Gastroesophageal sphincter (tissue), 3 donors: ENCODE results near the gene MYBBP1A.

Experiments used
- EP300 ChIP-seq: sonication (generic); formaldehyde crosslinking; IDR thresholded peaks from one replicate; pipeline ENCODE4 v1.6.1; 2017; ENCODE audit warnings: antibody characterized with exemption, mild to moderate bottlenecking
- POLR2AphosphoS5 ChIP-seq: sonication (generic); formaldehyde crosslinking; IDR thresholded peaks from one replicate; pipeline ENCODE4 v1.6.1; 2017; ENCODE audit warnings: antibody characterized with exemption
- TF ChIP-seq, protein P1 (sequence below), 4 experiments: fragments of 200-600 bp in 2 of 4; fragments of 450-650 bp in 2 of 4; sonication (generic) in 1 of 4; IDR thresholded peaks; one replicate each; pipeline ENCODE4 v1.5.1; 2017 to 2019; ENCODE audit warnings: antibody characterized with exemption in 4 of 4, mild to moderate bottlenecking in 2 of 4, moderate library complexity in 2 of 4

GRCh38 chr17:4560421-4560820, 5.2 kb upstream of the MYBBP1A start, which contains the start of gene GGT6:
- TF ChIP-seq, protein P1, sequence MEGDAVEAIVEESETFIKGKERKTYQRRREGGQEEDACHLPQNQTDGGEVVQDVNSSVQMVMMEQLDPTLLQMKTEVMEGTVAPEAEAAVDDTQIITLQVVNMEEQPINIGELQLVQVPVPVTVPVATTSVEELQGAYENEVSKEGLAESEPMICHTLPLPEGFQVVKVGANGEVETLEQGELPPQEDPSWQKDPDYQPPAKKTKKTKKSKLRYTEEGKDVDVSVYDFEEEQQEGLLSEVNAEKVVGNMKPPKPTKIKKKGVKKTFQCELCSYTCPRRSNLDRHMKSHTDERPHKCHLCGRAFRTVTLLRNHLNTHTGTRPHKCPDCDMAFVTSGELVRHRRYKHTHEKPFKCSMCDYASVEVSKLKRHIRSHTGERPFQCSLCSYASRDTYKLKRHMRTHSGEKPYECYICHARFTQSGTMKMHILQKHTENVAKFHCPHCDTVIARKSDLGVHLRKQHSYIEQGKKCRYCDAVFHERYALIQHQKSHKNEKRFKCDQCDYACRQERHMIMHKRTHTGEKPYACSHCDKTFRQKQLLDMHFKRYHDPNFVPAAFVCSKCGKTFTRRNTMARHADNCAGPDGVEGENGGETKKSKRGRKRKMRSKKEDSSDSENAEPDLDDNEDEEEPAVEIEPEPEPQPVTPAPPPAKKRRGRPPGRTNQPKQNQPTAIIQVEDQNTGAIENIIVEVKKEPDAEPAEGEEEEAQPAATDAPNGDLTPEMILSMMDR (IDR thresholded peaks at IDR 0.05), result no peak
- no peak for TF ChIP-seq POLR2AphosphoS5
- TF ChIP-seq EP300, result no peak
